Measurements from ENCODE around the gene RHEX. TPM values are rescaled to one million over a fixed set of nuclear protein-coding genes. Genes with fewer than 3 reads are reported as not detected.

The RHEX gene
- total and polyA plus RNA-seq, 2 of the 13 experiments (the other 11 are each of a cell fraction or from before 2014, with no cell fraction given): 1.4 to 2.7 TPM

DNA sequence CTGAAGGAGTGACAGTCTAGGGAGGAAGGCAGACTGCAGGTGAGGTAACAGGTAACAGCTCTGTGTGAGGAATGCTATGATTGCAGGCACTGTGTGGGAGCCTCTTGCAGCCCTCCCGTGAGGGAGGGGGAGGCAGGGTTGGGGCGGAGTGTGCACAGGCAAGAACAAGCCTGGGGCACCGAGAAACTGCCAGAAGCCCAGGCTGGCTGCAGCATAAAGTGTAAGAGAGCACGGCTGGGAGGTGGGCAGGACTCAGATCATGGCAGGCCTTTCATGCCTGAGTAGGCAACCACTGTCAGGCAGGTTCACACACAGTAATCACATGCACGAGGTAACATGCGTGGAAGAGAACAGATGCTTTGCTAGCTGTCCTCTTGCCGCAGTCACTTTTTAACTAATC, 11.3 kb upstream of the RHEX start (continued):
- TF ChIP-seq PRDM4 (CRISPR knock-in tag; IDR thresholded peaks at IDR 0.05; ENCODE audit: borderline replicate concordance): peak; percentile 93; the same call in 1 of the 2 replicates

DNA sequence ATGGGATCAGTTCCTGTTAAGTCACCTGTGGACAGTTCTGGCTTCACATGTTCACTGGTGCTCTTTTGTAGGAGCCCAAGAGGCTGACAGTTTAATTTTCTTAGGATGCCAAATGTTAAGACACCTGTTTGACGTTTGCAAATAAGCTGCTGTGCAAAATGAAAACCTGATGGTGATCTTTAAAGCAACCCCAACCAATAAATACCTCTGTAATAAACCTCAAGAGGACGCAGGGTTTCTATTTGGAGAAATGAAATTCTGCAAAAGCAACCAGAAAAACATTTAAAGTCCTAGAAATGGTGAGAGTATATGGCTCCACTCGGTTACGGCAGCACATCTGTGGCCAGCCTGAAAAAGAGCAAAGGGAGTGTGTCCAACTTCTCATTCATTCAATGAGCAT, 5.7 kb upstream of the RHEX start:
- ATAC-seq (no peak), FAIRE-seq (no peak), DNase-seq (ENCODE audit: low spot score) (no peak)
- H3K79me2 ChIP-seq (ENCODE audit: insufficient read depth, low read length): no peaks in the 10 kb centered on the region
- TF ChIP-seq ZNF180 (CRISPR knock-in tag; IDR thresholded peaks at IDR 0.05; ENCODE audit: borderline replicate concordance, low read depth): no peak
- TF ChIP-seq ZNF569 (CRISPR knock-in tag; IDR thresholded peaks at IDR 0.05; ENCODE audit: borderline replicate concordance): no peak
- no peak for TF ChIP-seq TP53 (CRISPR knock-in tag; conservative IDR thresholded peaks at IDR 0.05)
- TF ChIP-seq, protein P1, sequence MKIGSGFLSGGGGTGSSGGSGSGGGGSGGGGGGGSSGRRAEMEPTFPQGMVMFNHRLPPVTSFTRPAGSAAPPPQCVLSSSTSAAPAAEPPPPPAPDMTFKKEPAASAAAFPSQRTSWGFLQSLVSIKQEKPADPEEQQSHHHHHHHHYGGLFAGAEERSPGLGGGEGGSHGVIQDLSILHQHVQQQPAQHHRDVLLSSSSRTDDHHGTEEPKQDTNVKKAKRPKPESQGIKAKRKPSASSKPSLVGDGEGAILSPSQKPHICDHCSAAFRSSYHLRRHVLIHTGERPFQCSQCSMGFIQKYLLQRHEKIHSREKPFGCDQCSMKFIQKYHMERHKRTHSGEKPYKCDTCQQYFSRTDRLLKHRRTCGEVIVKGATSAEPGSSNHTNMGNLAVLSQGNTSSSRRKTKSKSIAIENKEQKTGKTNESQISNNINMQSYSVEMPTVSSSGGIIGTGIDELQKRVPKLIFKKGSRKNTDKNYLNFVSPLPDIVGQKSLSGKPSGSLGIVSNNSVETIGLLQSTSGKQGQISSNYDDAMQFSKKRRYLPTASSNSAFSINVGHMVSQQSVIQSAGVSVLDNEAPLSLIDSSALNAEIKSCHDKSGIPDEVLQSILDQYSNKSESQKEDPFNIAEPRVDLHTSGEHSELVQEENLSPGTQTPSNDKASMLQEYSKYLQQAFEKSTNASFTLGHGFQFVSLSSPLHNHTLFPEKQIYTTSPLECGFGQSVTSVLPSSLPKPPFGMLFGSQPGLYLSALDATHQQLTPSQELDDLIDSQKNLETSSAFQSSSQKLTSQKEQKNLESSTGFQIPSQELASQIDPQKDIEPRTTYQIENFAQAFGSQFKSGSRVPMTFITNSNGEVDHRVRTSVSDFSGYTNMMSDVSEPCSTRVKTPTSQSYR (CRISPR knock-in tag; IDR thresholded peaks at IDR 0.05; ENCODE audit: borderline replicate concordance): no peak
- TF ChIP-seq CREM (IDR thresholded peaks at IDR 0.05): no peak
- TF ChIP-seq CREM (CRISPR knock-in tag; IDR thresholded peaks at IDR 0.05): no peak
- TF ChIP-seq KLF13 (CRISPR knock-in tag; IDR thresholded peaks at IDR 0.05): no peak
- no peak for TF ChIP-seq ZNF274 (CRISPR knock-in tag; IDR thresholded peaks at IDR 0.05)
- no peak for TF ChIP-seq ZFP82 (CRISPR knock-in tag; IDR thresholded peaks at IDR 0.05; ENCODE audit: borderline replicate concordance)
- no peak for TF ChIP-seq JUNB (CRISPR knock-in tag; IDR thresholded peaks at IDR 0.05; ENCODE audit: borderline replicate concordance)
- no peak for TF ChIP-seq MXI1 (IDR thresholded peaks at IDR 0.05; ENCODE audit: borderline replicate concordance, low read depth, low read length)
- TF ChIP-seq, protein P2, sequence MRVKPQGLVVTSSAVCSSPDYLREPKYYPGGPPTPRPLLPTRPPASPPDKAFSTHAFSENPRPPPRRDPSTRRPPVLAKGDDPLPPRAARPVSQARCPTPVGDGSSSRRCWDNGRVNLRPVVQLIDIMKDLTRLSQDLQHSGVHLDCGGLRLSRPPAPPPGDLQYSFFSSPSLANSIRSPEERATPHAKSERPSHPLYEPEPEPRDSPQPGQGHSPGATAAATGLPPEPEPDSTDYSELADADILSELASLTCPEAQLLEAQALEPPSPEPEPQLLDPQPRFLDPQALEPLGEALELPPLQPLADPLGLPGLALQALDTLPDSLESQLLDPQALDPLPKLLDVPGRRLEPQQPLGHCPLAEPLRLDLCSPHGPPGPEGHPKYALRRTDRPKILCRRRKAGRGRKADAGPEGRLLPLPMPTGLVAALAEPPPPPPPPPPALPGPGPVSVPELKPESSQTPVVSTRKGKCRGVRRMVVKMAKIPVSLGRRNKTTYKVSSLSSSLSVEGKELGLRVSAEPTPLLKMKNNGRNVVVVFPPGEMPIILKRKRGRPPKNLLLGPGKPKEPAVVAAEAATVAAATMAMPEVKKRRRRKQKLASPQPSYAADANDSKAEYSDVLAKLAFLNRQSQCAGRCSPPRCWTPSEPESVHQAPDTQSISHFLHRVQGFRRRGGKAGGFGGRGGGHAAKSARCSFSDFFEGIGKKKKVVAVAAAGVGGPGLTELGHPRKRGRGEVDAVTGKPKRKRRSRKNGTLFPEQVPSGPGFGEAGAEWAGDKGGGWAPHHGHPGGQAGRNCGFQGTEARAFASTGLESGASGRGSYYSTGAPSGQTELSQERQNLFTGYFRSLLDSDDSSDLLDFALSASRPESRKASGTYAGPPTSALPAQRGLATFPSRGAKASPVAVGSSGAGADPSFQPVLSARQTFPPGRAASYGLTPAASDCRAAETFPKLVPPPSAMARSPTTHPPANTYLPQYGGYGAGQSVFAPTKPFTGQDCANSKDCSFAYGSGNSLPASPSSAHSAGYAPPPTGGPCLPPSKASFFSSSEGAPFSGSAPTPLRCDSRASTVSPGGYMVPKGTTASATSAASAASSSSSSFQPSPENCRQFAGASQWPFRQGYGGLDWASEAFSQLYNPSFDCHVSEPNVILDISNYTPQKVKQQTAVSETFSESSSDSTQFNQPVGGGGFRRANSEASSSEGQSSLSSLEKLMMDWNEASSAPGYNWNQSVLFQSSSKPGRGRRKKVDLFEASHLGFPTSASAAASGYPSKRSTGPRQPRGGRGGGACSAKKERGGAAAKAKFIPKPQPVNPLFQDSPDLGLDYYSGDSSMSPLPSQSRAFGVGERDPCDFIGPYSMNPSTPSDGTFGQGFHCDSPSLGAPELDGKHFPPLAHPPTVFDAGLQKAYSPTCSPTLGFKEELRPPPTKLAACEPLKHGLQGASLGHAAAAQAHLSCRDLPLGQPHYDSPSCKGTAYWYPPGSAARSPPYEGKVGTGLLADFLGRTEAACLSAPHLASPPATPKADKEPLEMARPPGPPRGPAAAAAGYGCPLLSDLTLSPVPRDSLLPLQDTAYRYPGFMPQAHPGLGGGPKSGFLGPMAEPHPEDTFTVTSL (CRISPR knock-in tag; IDR thresholded peaks at IDR 0.05; ENCODE audit: borderline replicate concordance): no peak
- in situ Hi-C loops (cut with HindIII; ENCODE audit: extremely low pct_ligation_motif_present, low pct_unique_long_range_greater_than_20kb) (no loop called here), intact Hi-C loops (cut with micrococcal nuclease; ENCODE audit: unreplicated experiment) (no loop called here)
- no peaks in the 10 kb centered on the region for H3K27me3 ChIP-seq (ENCODE audit: control insufficient read depth in 1 of 2, insufficient read depth in 2 of 2, low read length in 2 of 2)
- no peak overlapping the region for H3K4me3 ChIP-seq (replicated peaks in 1 of 3; ENCODE audit: insufficient read depth in 1 of 3, low read depth in 2 of 3, low read length in 3 of 3)
- H3K4me1 ChIP-seq (ENCODE audit: insufficient read depth, low read length): peaks cover 45% of the 10 kb centered on the region
- H2AFZ ChIP-seq (ENCODE audit: low read length): no peak overlapping the region
- WGBS (ENCODE audit: low lambda C conversion rate): 77% methylated on average over 4 of the region's 4 CpGs
- no peak overlapping the region for H3K9ac ChIP-seq (ENCODE audit: insufficient read depth, low read depth, low read length)
- ChIA-PET CTCF (ENCODE audit: low intra/inter-chr PET ratio, low total read pairs) (no interaction called here), POLR2A (no interaction called here)
- no peak overlapping the region for H3K4me2 ChIP-seq (ENCODE audit: low read depth, low read length)
- no peak overlapping the region for H3K27ac ChIP-seq (ENCODE audit: extremely low read length, insufficient read depth, low read length)
- no peaks in the 10 kb centered on the region for H4K20me1 ChIP-seq (ENCODE audit: insufficient read depth, low read length)
- H3K36me3 ChIP-seq (replicated peaks in 1 of 2; ENCODE audit: control insufficient read depth in 1 of 2, insufficient read depth in 2 of 2, low read length in 2 of 2): no peaks in the 10 kb centered on the region
- no peaks in the 10 kb centered on the region for H3K9me3 ChIP-seq (ENCODE audit: low read length)
- no TSS peak for BruUV-seq (replicated peaks)

All from HepG2 (cell line).